AG04449 (cell line): ENCODE measurements around the gene GMDS.

ENCODE experiments used
- CTCF ChIA-PET: fragments of 350-600 bp; formaldehyde crosslinking; extraction: SDS; loops from one replicate; lab custom pipeline; 2021; ENCODE audit warnings: antibody characterized with exemption; lab: Yijun Ruan, JAX
- POLR2A ChIA-PET: fragments of 400-600, 350-600 bp; formaldehyde crosslinking; extraction: SDS; loops from one replicate; lab custom pipeline; 2020; ENCODE audit warnings: antibody characterized with exemption, inconsistent platforms; lab: Yijun Ruan, JAX
- DNase-seq: peaks from one replicate; pipeline ENCODE4 v3.0.0-alpha.2; 2010; ENCODE audit warnings: low read depth, low spot score
- H3K4me3 ChIP-seq: 2 replicates; pipeline ENCODE4 v1.5.1; 2011; ENCODE audit warnings: low read depth, mild to moderate bottlenecking, control low read depth, low read length
- CTCF ChIP-seq: IDR thresholded peaks from one replicate; pipeline ENCODE4 v1.5.1; 2011; ENCODE audit warnings: mild to moderate bottlenecking, moderate library complexity, low read length, control low read depth, inconsistent platforms; ENCODE audit not compliant: insufficient read depth; ENCODE audit errors: missing control alignments

GMDS gene

GRCh38 chr6:2188397-2188796, 57.0 kb downstream of the GMDS start:
- POLR2A ChIA-PET = no interaction called here
- CTCF ChIA-PET = interaction anchor here (1.6 kb wide), 1 partner anchor 8 kb away, joined by 5 read pairs; no protein-coding TSS in a partner anchor
- TF ChIP-seq CTCF = no peak
- no peak for DNase-seq
- H3K4me3 ChIP-seq = no peak overlapping the region

- POLR2A ChIA-PET = no interaction called here
- CTCF ChIA-PET = interaction anchor here (1.6 kb wide), 1 partner anchor 9 kb away, joined by 5 read pairs; no protein-coding TSS in a partner anchor
- DNase-seq = no peak
- no peak overlapping the region for H3K4me3 ChIP-seq
- no peak for TF ChIP-seq CTCF
Measured at GRCh38 chr6:2187826-2188225, 57.6 kb downstream of the GMDS start.

GRCh38 chr6:2186516-2186915, 58.9 kb downstream of the GMDS start:
- TF ChIP-seq CTCF = no peak
- CTCF ChIA-PET = interaction anchor here (1.0 to 1.6 kb wide), 2 partner anchors 9 to 10 kb away, joined by 4 to 5 read pairs; no protein-coding TSS in a partner anchor
- POLR2A ChIA-PET = no interaction called here
- DNase-seq = no peak
- no peak overlapping the region for H3K4me3 ChIP-seq

GRCh38 chr6:2185466-2185865, 59.9 kb downstream of the GMDS start:
- TF ChIP-seq CTCF = no peak
- ChIA-PET POLR2A (no interaction called here), CTCF (interaction anchor here (0.9 to 2.4 kb wide), 3 partner anchors 9 to 263 kb away, joined by 3 to 7 read pairs (median 5); no protein-coding TSS in a partner anchor)
- DNase-seq = no peak
- H3K4me3 ChIP-seq = no peak overlapping the region

- CTCF ChIA-PET = interaction anchor here (0.9 to 2.4 kb wide), 3 partner anchors 10 to 264 kb away, joined by 3 to 7 read pairs (median 5); no protein-coding TSS in a partner anchor
Measured at GRCh38 chr6:2184700-2185455, 60.5 kb downstream of the GMDS start.

More at GRCh38 chr6:2184700-2185455, 60.5 kb downstream of the GMDS start:
- DNase-seq = no peak
- H3K4me3 ChIP-seq = no peak overlapping the region
- no peak for TF ChIP-seq CTCF
- POLR2A ChIA-PET = no interaction called here
